ENCODE measurements around the gene PHETA1. TPM values are rescaled to one million over a fixed set of nuclear protein-coding genes. Genes with fewer than 3 reads are reported as not detected.
A peak's percentile ranks its signal among the peaks of the same experiment; 100 is the strongest.

The PHETA1 gene
- total and polyA plus RNA-seq, 2 of the 13 experiments (the other 11 are each of a cell fraction or from before 2014, with no cell fraction given) = 11.3 to 20.8 TPM

GRCh38 chr12:111368788-111369495, at the start of gene PHETA1 (continued):
- TF ChIP-seq MTERF4 (CRISPR knock-in tag; IDR thresholded peaks at IDR 0.05) (no peak; the same call in 1 of the 2 replicates), MEIS1 (CRISPR knock-in tag; IDR thresholded peaks at IDR 0.05; ENCODE audit: borderline replicate concordance) (no peak), STAG1 (CRISPR knock-in tag; IDR thresholded peaks at IDR 0.05) (no peak), ZNF782 (CRISPR knock-in tag; IDR thresholded peaks at IDR 0.05; ENCODE audit: borderline replicate concordance) (no peak), ZNF260 (CRISPR knock-in tag; IDR thresholded peaks at IDR 0.05; ENCODE audit: borderline replicate concordance, low read depth) (no peak), SAFB2 (CRISPR knock-in tag; IDR thresholded peaks at IDR 0.05; ENCODE audit: borderline replicate concordance, low read depth) (no peak), BATF2 (CRISPR knock-in tag; IDR thresholded peaks at IDR 0.05) (no peak), TCF12 (IDR thresholded peaks at IDR 0.05) (no peak), TCF12 (CRISPR knock-in tag; IDR thresholded peaks at IDR 0.05) (no peak), PTBP1 (IDR thresholded peaks at IDR 0.05; ENCODE audit: low read depth, low read length, poor library complexity, severe bottlenecking) (no peak), ZNF75D (CRISPR knock-in tag; IDR thresholded peaks at IDR 0.05; ENCODE audit: borderline replicate concordance) (no peak), TP53 (CRISPR knock-in tag; conservative IDR thresholded peaks at IDR 0.05) (no peak), HOXA9 (CRISPR knock-in tag; IDR thresholded peaks at IDR 0.05; ENCODE audit: borderline replicate concordance) (no peak), FOSL2 (CRISPR knock-in tag; IDR thresholded peaks at IDR 0.05) (0 out of 2 replicates have a peak, but pooled peaks have one; percentile 3), ZFP36L2 (CRISPR knock-in tag; IDR thresholded peaks at IDR 0.05) (no peak), ZBTB7A (CRISPR knock-in tag; IDR thresholded peaks at IDR 0.05) (no peak), FOSL1 (CRISPR knock-in tag; IDR thresholded peaks at IDR 0.05; ENCODE audit: borderline replicate concordance) (no peak), RARA (CRISPR knock-in tag; IDR thresholded peaks at IDR 0.05) (peak; percentile 51; the same call in 1 of the 2 replicates), KDM4B (CRISPR knock-in tag; IDR thresholded peaks at IDR 0.05) (no peak), SRSF1 (optimal IDR thresholded peaks at IDR 0.05; ENCODE audit: low read depth, low read length) (no peak), DNMT1 (CRISPR knock-in tag; IDR thresholded peaks at IDR 0.05) (no peak), TERF1 (CRISPR knock-in tag; IDR thresholded peaks at IDR 0.05) (no peak), ZNF343 (CRISPR knock-in tag; IDR thresholded peaks at IDR 0.05) (no peak), HDAC6 (IDR thresholded peaks at IDR 0.05; ENCODE audit: low read depth, low read length) (no peak), EEA1 (CRISPR knock-in tag; IDR thresholded peaks at IDR 0.05; ENCODE audit: borderline replicate concordance) (no peak; the same call in 1 of the 2 replicates), KLF16 (CRISPR knock-in tag; IDR thresholded peaks at IDR 0.05) (peak in 1 of 2 experiments; percentile 82; a peak in 2 of 4 replicates), ZBTB8A (CRISPR knock-in tag; IDR thresholded peaks at IDR 0.05; ENCODE audit: borderline replicate concordance, low read depth) (no peak), NR2F6 (IDR thresholded peaks at IDR 0.05) (no peak), NR2F6 (CRISPR knock-in tag; IDR thresholded peaks at IDR 0.05) (peak; percentile 36; the same call in 1 of the 2 replicates), RBM22 (optimal IDR thresholded peaks at IDR 0.05; ENCODE audit: low read length) (no peak)
